HepG2 (cell line): Measurements from ENCODE around the gene PPEF2.

Source experiments
- ARHGAP35 ChIP-seq: sonication (generic); formaldehyde crosslinking; IDR thresholded peaks from 2 replicates; pipeline ENCODE4 v1.9.0; 2022; ENCODE audit warnings: mild to moderate bottlenecking, inconsistent platforms, moderate library complexity, missing genetic modification reagents, borderline replicate concordance
- BRCA1 ChIP-seq: sonication (generic); formaldehyde crosslinking; IDR thresholded peaks from 2 replicates; pipeline ENCODE4 v1.4.0; 2020; ENCODE audit warnings: missing genetic modification reagents
- CTCF ChIP-seq: sonication (generic); formaldehyde crosslinking; IDR thresholded peaks from 2 replicates; pipeline ENCODE4 v1.5.0; 2020; ENCODE audit warnings: mild to moderate bottlenecking, missing genetic modification reagents, moderate library complexity
- EP300 ChIP-seq, 3 experiments: sonication (generic) in 1 of 3; formaldehyde crosslinking in 1 of 3; IDR thresholded peaks; 2 replicates each; pipeline versions ENCODE4 v1.5.1 to v1.6.1; 2011 to 2020; ENCODE audit warnings: low read depth in 2 of 3, low read length in 2 of 3, borderline replicate concordance in 1 of 3, improper control_type of control experiment in 1 of 3, mild to moderate bottlenecking in 1 of 3, missing genetic modification reagents in 1 of 3, moderate library complexity in 1 of 3
- FOSL2 ChIP-seq: sonication (generic); formaldehyde crosslinking; IDR thresholded peaks from 2 replicates; pipeline ENCODE4 v1.4.0; 2020; ENCODE audit warnings: missing genetic modification reagents
- GTF2F1 ChIP-seq: fragments of 150-350 bp; IDR thresholded peaks from 2 replicates; pipeline ENCODE4 v1.6.1; 2014; ENCODE audit warnings: low read length
- JUND ChIP-seq: sonication (generic); formaldehyde crosslinking; IDR thresholded peaks from 2 replicates; pipeline ENCODE4 v1.8.0; 2022; ENCODE audit warnings: mild to moderate bottlenecking, missing genetic modification reagents
- KLF12 ChIP-seq: sonication (generic); formaldehyde crosslinking; IDR thresholded peaks from 2 replicates; pipeline ENCODE4 v1.4.0; 2020; ENCODE audit warnings: missing genetic modification reagents, borderline replicate concordance
- SOX6 ChIP-seq, 2 experiments: fragments of 450-650 bp in 1 of 2; sonication (generic) in 1 of 2; formaldehyde crosslinking in 1 of 2; IDR thresholded peaks; 2 replicates each; pipeline versions ENCODE4 v1.4.0 to v1.6.1; 2017 to 2020; ENCODE audit warnings: antibody characterized with exemption in 1 of 2, mild to moderate bottlenecking in 1 of 2, missing genetic modification reagents in 1 of 2
- THAP8 ChIP-seq: sonication (generic); formaldehyde crosslinking; IDR thresholded peaks from 2 replicates; pipeline ENCODE4 v1.5.1; 2020; ENCODE audit warnings: missing genetic modification reagents, mild to moderate bottlenecking, borderline replicate concordance

GRCh38 chr4:75830906-75831305 is 71.3 kb downstream of the PPEF2 start:
- TF ChIP-seq SOX6 (IDR thresholded peaks at IDR 0.05) (no peak), SOX6 (CRISPR knock-in tag; IDR thresholded peaks at IDR 0.05) (no peak), JUND (CRISPR knock-in tag) (no peak), GTF2F1 (no peak), ARHGAP35 (CRISPR knock-in tag) (no peak), EP300 (IDR thresholded peaks at IDR 0.05; ENCODE audit: low read depth in 2 of 2, low read length in 2 of 2) (no peak), EP300 (CRISPR knock-in tag; IDR thresholded peaks at IDR 0.05; ENCODE audit: borderline replicate concordance) (no peak), CTCF (no peak), KLF12 (CRISPR knock-in tag) (no peak), THAP8 (CRISPR knock-in tag) (no peak), BRCA1 (CRISPR knock-in tag) (no peak), FOSL2 (CRISPR knock-in tag) (no peak)
